ENCODE data around the gene CYTH1.

DNA sequence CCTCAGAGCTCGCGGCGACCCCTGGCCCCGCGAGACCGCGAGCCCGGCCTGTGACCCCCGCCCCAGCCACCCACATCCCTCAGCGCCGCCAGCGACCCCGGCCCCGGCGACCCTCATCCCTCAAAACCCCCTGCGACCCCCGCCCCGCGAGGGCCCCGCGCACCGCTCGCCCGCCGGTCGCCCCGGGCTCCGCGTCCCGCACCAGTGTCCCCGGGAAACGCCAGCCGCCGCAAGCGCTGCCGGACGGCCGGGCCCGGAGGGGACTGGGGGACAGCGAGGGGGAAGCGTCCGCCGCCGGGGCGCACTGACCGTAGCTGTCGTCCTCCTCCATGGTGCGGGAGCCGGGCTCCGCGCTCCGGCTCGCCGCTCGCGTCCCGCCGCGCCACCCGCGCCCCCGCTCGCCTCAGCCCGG, at the start of gene CYTH1:
- TF ChIP-seq CTCF (conservative IDR thresholded peaks at IDR 0.05), result no peak
- TF ChIP-seq EZH2 (IDR thresholded peaks at IDR 0.05; ENCODE audit: low read depth), result no peak
